NK-92 treated with Interleukin-12 subunit alpha and Interleukin-12 subunit beta, amount 100 ng/mL, for 24 hours (cell line): ENCODE measurements around the gene MALAT1.
A peak's percentile ranks its signal among the peaks of the same experiment; 100 is the strongest.
"Not testable (repeated sequence)": the region's sequence is repeated elsewhere in the genome, so short reads cannot be mapped to it uniquely, and the experiment has no call there.

Experiments
- DNase-seq: peaks from one replicate; lab custom pipeline; 2025; lab: John Stamatoyannopoulos, UW

MALAT1 gene

GRCh38 chr11:65498727-65498976 is 193 bp upstream of the MALAT1 start:
- DNase-seq: no peak

- DNase-seq: no peak
These were observed 1.0 kb downstream of the MALAT1 start for GRCh38 chr11:65499713-65500386.

GRCh38 chr11:65500387-65501185 is 1.7 kb downstream of the MALAT1 start:
- DNase-seq: peak; percentile 23

GRCh38 chr11:65501186-65501471 is 2.3 kb downstream of the MALAT1 start:
- no peak for DNase-seq

GRCh38 chr11:65501472-65502273 is 2.8 kb downstream of the MALAT1 start:
- DNase-seq: no peak

GRCh38 chr11:65502274-65502554 is 3.4 kb downstream of the MALAT1 start:
- DNase-seq: no peak

- no peak for DNase-seq
These were observed 3.9 kb downstream of the MALAT1 start for GRCh38 chr11:65502555-65503367.

- no peak for DNase-seq
These were observed 4.6 kb downstream of the MALAT1 start for GRCh38 chr11:65503368-65503948.

- DNase-seq: no peak
These were observed 5.3 kb downstream of the MALAT1 start for GRCh38 chr11:65503949-65504673.

GRCh38 chr11:65504674-65505465 is 6.0 kb downstream of the MALAT1 start:
- DNase-seq: no peak

GRCh38 chr11:65505466-65506289 is 6.8 kb downstream of the MALAT1 start:
- no peak for DNase-seq

- no peak for DNase-seq
These were observed 7.5 kb downstream of the MALAT1 start for GRCh38 chr11:65506290-65506771.

GRCh38 chr11:65506772-65507505 is 8.1 kb downstream of the MALAT1 start:
- peak; percentile 28 for DNase-seq

- DNase-seq: not testable (repeated sequence)
These were observed 13.5 kb downstream of the MALAT1 start for GRCh38 chr11:65512311-65512710.

- no peak for DNase-seq
These were observed 17.5 kb downstream of the MALAT1 start for GRCh38 chr11:65516135-65516968.

- not testable (repeated sequence) for DNase-seq
These were observed 20.2 kb downstream of the MALAT1 start for GRCh38 chr11:65518941-65519549.

- DNase-seq: not testable (repeated sequence)
These were observed 23.1 kb downstream of the MALAT1 start for GRCh38 chr11:65521777-65522521.
